Left colon (tissue), 2 donors: ENCODE data around the gene KLF8. TPM values are rescaled to one million over a fixed set of nuclear protein-coding genes. Genes with fewer than 3 reads are reported as not detected.
A peak's percentile ranks its signal among the peaks of the same experiment; 100 is the strongest.
"Not testable (repeated sequence)": the region's sequence is repeated elsewhere in the genome, so short reads cannot be mapped to it uniquely, and the experiment has no call there.

ENCODE experiments used
- ATAC-seq: fragments of 200-7000 bp; cut with Tn5 transposase; one replicate; pipeline ENCODE4 v1.9.1; 2020; ENCODE audit warnings: mild to moderate bottlenecking, moderate library complexity
- DNase-seq, 2 donors: peaks; one replicate each; pipeline ENCODE4 v3.0.0-alpha.2; 2020
- intact Hi-C, 2 donors: fragments of 100-400 bp; cut with DNase I in 1 of 2; cut with micrococcal nuclease in 1 of 2; formaldehyde crosslinking; loops; one replicate each; pipeline versions ENCODE4 v1.11.2 to v1.14.0; 2022; cut with DNase I, micrococcal nuclease
- long read RNA-seq: library from polyadenylated mRNA; unstranded; transcript quantifications from one replicate; pipeline ENCODE4 v2.0.0, GENCODE V29; 2021
- total RNA-seq, 2 donors: library from RNA; stranded (reverse); fragmentation: NEBNext Ultra II Directional; extraction: Animal tissue kit (Norgen Biotek cat#: 25700); gene quantifications; one replicate each; pipeline ENCODE4 v1.2.1, GENCODE V29; 2021
- donor health status: DM: no; HTN: no; CAD: no.
- donor health status: DM: yes; HTN: yes; CAD: no.

The KLF8 gene
- total RNA-seq: 1 to 10 TPM; 2.4 to 3.8 TPM
- long read RNA-seq, partial matches to known transcripts: 0 of 1 reads
- long read RNA-seq, other reads (novel, unspliced or antisense): 0 of 1 reads

DNA sequence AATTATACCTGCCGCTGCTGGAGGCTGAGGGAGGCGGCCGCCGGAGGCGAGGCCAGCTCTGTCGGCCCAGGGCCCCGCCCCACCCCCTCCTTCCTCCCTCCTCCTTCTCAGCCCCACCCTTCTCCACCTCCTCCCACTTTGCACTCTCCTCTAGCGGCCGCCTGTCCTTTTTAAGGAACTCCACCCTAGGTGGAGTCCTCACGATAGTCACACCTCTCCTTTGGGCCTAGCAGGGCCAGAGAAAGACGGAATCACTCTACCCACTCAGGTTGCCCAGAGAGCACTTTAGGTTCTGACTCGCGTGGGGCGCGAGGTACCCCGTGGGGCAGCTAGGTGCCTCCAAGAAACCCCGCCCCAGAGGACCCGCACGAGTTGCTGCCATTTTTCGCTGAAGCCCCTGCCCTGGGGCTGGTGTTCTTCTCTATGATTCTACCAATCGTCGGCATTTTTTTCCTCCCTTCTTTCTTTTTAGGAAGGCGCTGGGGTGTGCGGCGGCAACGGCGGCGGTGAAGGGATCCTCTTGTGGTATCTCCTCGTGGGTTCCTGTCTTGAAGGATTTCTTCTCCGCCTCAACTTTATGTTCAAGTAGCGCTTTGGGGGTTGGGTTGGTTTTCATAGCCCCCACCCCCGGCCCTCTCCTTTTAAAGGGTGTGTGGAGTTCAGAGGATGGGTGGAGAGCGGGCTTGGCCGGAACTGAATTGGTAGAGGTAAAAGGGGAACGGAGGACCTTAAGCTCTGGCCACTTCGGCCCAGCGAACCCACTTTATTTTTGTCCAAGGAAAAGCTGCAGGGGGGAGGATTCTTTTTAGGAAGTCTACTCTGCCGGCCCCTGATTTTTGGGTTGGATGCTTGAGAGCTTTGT, at the start of gene KLF8:
KLF8 (plus strand) TSS at position 136 of the 862 bp plus-strand sequence. CDS start 979 bp downstream, outside the sequence.
- peak; percentile 71 to 77 for DNase-seq
- peak; percentile 78 for ATAC-seq
- intact Hi-C loops: no loop called here

GRCh38 chrX:56206945-56207344, 25.2 kb upstream of the KLF8 start:
- ATAC-seq, DNase-seq, intact Hi-C loops: not testable (repeated sequence)

DNA sequence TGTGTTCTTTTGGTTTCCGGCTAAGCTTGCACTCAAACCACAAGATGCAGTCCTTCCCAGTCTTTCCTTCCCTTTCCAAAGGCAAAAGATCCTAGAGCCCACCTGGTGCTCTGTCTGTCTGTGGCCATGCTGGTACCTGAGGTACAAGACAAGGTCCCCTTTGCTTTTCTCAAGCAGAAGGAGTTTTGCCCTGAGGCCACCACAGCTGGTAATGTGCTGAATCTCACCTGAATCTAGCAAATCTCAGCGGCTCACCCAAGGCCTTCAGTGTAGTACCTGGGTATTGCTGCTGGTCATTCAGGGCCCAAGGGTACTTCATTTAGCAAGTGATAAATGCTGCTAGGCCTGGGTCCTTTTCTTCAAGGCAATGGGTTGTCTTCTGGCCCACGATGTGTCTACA, 20.5 kb upstream of the KLF8 start:
- ATAC-seq (no peak), DNase-seq (no peak)
- intact Hi-C loops: no loop called here

DNA sequence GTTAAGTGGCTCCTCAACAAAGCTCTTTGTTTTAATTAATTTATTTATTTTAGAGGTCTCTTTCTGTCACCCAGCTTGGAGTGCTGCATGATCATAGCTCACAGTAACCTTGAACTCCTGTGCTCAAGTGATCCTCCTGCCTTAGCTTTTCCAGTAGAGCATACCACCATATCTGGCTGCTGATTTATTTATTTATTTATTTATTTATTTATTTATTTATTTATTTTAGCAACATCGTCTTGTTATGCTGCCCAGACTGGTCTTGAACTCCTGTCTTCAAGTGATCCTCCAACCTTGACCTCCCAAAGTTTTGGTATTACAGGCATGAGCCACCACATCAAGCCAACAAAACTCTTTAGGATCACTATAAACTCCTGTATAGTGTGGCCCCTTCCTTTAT, 15.8 kb upstream of the KLF8 start:
- no peak for ATAC-seq
- intact Hi-C loops: no loop called here
- no peak for DNase-seq

- intact Hi-C loops: no loop called here
- DNase-seq (no peak), ATAC-seq (peak; percentile 66)
These were observed 12.5 kb upstream of the KLF8 start for GRCh38 chrX:56219700-56220099.

- no peak for ATAC-seq
- intact Hi-C loops: no loop called here
- no peak for DNase-seq
These were observed 11.1 kb upstream of the KLF8 start for GRCh38 chrX:56221101-56221500.

DNA sequence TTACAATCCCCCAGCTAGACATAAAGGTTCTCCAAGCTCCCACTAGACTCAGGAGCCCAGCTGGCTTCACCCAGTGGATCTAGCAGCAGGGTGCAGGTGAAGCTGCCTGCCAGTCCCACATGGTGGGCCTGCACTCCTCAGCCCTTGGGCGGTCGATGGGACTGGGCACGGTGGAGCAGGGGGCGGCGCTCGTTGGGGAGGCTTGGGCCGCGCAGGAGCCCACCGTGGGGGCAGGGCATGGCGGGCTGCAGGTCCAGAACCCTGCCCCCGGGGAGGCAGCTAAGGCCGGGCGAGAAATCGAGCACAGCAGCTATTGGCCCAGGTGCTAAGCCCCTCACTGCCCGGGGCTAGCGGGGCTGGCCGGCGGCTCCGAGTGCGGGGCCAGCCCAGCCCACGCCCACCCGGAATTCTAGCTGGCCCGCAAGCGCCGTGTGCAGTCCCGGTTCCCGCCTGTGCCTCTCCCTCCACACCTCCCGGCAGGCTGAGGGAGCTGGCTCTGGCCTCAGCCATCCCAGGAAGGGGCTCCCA, 9.6 kb upstream of the KLF8 start:
- intact Hi-C loops: no loop called here
- no peak for ATAC-seq

DNA sequence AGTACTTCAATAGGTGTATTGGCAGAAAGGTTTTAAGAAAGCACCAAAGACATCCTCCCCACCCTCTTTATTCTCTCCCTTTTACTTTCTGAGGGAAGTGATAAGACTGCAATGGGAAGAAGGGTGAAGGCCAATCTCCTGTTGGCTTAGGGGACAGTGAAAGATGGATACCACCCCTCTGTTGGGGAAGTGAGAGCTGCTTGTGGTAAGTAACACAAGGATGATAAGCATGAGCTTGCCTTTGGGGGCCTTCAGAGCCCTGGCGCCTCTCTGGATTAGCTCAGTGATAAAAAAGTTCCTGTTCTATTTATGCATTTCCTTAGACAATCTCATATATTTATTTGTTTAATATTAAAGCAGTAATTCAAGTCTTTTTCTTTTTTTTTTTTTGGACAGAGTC, 5.2 kb upstream of the KLF8 start:
- ATAC-seq: no peak
- no peak for DNase-seq
- intact Hi-C loops: no loop called here

More for the DNA sequence above, 9.6 kb upstream of the KLF8 start:
- DNase-seq: no peak

GRCh38 chrX:56228914-56229313, 3.2 kb upstream of the KLF8 start:
- intact Hi-C loops: no loop called here
- DNase-seq (peak; percentile 24 to 49), ATAC-seq (peak; percentile 87)

DNA sequence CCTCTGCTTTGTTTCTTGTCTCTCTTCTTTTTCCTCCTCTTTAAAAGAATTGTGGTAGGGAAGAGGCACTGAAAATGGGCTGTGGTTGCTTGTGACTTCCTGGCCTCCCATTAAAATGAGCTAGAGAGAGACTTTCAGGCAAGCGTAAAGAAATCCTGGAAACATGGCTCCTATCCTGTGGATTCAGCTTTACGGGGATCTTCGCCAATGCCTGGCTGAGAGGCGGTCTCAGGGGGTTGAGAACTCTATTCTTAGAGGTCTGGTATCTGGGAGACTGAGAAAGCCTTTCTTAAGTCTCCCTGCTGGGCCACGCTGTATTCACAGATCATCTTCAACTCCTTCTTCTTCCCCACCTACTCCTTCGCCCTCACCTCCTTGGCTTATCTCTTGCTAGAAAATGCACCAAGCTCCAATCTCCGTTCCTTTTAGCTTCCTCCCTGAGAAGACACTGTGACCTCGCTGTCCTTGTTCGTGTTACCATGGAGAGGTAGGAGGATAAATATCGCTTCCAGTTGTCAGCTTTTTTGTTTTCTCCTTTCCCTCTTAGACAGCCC, 542 bp upstream of the KLF8 start:
- ATAC-seq (peak; percentile 10), DNase-seq (no peak)
- intact Hi-C loops: no loop called here

- DNase-seq: no peak
- no peak for ATAC-seq
- intact Hi-C loops: no loop called here
These were observed 944 bp downstream of the KLF8 start for GRCh38 chrX:56233100-56233499.

- ATAC-seq (peak; percentile 62), DNase-seq (peak; percentile 45 to 59)
- intact Hi-C loops: no loop called here
These were observed 1.5 kb downstream of the KLF8 start for GRCh38 chrX:56233682-56234081.

DNA sequence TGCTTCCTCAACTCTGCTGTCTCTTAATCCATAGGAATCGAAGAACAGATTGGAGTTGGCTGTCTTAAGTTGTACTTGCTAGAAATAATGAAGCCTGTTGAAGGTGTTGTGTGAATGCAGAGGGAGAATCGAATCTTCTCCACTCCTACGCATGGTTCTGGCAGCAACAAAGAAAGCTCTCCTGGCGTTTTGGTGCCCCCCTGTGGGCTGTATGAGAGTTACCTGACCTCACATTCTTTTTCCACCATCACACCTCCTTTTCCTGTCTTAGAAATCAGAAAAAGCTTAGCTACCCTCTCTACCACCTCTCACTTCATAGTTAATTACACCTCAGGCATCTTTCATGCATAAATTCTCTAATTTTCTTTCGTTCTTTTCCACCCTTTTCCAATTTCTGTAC, 16.3 kb downstream of the KLF8 start:
- ATAC-seq: peak; percentile 80
- DNase-seq: peak in 1 of 2 donors; percentile 66
- intact Hi-C loops: no loop called here

GRCh38 chrX:56253832-56254703, 21.9 kb downstream of the KLF8 start:
- intact Hi-C loops: no loop called here
- DNase-seq (no peak), ATAC-seq (no peak)

DNA sequence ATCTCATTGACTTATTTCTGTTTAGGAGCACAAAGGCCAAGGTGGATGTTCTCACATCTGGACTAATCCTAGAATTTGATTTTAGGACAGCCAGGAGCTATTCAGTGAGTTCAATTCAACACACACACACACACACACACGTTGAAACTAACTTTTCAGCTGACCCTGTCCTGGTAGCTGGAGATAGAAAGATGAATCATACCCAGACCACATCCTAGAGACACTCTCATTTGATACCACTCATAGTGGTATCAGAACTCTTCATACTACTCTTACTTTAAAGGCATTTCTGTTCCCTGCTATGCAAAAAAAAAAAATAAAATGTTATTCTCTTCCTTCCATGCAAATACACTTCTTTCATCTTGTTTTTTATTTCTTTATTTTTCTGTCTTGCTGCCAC, 36.7 kb downstream of the KLF8 start:
- DNase-seq: no peak
- intact Hi-C loops: no loop called here
- no peak for ATAC-seq

- intact Hi-C loops: no loop called here
- DNase-seq (no peak), ATAC-seq (no peak)
These were observed 46.5 kb downstream of the KLF8 start for GRCh38 chrX:56278692-56279091.

DNA sequence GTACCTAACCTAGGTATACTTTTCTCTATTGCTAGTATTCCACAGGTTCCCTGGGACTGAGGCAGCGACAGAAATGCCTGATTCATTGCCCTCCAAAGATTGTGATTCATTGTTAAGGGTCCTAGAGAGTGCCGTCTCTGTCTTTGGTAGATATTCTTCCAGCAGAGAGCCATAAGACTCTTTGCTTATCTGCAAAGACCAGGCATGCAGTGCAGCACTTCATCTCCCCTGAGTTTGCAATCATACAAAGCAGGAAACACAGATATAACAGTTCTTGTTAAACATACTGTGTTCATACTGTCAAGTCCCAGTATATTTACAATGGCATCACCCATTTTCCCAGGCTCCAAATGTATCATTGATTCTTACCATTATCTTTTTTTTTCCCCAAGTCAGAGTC, 47.7 kb downstream of the KLF8 start:
- no peak for ATAC-seq
- no peak for DNase-seq
- intact Hi-C loops: no loop called here

GRCh38 chrX:56281789-56282188, 49.6 kb downstream of the KLF8 start:
- DNase-seq (no peak), ATAC-seq (peak; percentile 63)
- intact Hi-C loops: no loop called here

DNA sequence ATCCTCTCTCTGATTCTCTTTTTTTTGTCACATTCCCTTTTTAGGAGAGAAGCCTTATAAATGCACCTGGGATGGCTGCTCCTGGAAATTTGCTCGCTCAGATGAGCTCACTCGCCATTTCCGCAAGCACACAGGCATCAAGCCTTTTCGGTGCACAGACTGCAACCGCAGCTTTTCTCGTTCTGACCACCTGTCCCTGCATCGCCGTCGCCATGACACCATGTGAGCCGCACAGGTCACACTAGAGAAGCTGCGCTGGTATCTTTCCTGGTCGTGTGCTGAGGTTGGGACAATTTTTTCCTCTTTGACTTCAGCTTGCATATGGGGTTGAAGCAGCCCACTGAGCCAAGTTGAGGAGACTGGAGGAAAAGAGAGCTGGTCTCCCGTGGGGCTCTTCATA, 52.1 kb downstream of the KLF8 start:
- ATAC-seq: no peak
- intact Hi-C loops: no loop called here
- DNase-seq: no peak
